Stimulated activated CD4-positive, alpha-beta T cell treated with anti-CD3 and anti-CD28 coated beads, Interleukin-12 subunit alpha, Interleukin-12 subunit beta, amount 100 ng/mL, for 48 hours (primary cell): ENCODE measurements around the gene ZNF224.
A peak's percentile ranks its signal among the peaks of the same experiment; 100 is the strongest.
"Not testable (repeated sequence)": the region's sequence is repeated elsewhere in the genome, so short reads cannot be mapped to it uniquely, and the experiment has no call there.

Source experiments
- DNase-seq, 3 donors: peaks; one replicate each; pipeline ENCODE4 v3.0.0-alpha.2; 2020; ENCODE audit warnings: low read depth in 2 of 3, low spot score in 1 of 3

The ZNF224 gene

DNA sequence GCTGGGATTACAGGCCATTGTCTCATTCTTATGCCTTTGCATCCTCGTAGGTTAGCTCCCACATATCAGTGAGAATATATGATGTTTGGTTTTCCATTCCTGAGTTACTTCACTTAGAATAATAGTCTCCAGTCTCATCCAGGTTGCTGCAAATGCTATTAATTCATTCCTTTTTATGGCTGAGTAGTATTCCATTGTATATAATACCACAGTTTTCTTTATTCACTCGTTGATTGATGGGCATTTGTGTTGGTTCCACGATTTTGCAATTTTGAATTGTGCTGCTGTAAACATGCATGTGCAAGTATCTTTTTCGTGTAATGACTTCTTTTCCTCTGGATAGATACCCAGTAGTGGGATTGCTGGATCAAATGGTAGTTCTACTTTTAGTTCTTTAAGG is 27.0 kb downstream of the ZNF224 start:
- not testable (repeated sequence) for DNase-seq

GRCh38 chr19:44131955-44132354 is 37.8 kb downstream of the ZNF224 start:
- no peak for DNase-seq

- DNase-seq = peak; percentile 41 to 67 (median 66)
Observed at GRCh38 chr19:44141191-44142058, 47.3 kb downstream of the ZNF224 start, which contains the start of gene ZNF234. ZNF234 (plus strand) TSS chr19:44141554; CDS start chr19:44144633, 3,079 bp downstream.

DNA sequence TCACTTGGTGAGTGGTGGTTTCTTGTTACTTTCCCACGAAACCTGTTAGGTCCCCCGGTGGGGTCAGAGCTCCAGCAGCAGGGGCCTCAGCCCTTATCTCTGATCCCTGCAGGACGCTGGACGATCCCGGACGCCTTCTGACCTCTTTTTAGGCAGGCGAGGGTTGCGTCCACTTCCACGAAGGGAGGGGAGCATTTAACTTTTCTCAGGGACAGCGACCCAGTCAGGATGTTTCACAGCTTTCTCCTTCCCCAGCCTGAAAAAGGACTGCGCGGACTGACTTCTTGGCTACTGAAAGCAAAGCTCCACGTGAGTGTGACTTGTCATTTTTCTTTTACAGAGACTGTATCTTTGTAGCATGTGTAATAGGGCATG is 47.9 kb downstream of the ZNF224 start:
- peak in 2 of 3 donors; percentile 1 to 2 for DNase-seq

- no peak for DNase-seq
Observed at GRCh38 chr19:44149776-44150175, 55.6 kb downstream of the ZNF224 start.

DNA sequence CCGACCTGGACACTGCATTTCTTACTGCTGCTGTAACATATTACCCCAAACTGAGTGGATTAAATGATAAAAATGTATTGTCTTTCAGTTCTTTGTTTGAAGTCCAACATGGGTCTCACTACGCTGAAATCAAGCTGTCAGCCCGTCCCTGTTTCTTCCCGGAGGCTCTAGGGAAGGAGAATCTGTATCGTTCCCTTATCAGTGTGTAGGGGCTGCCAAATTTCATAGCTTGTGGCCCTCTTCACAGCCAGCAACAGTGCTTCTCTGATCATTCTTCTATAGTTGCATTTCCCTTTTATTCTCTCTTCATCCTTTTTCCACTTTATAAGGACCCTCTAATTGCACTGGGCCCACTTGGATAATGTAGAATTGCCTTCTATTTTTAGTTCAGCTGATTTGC is 57.3 kb downstream of the ZNF224 start:
- DNase-seq = no peak

- DNase-seq = no peak
Observed at GRCh38 chr19:44156475-44156874, 62.3 kb downstream of the ZNF224 start.
